WTC11 (cell line): ENCODE results near the gene CRIP1. TPM values are rescaled to one million over a fixed set of nuclear protein-coding genes. Genes with fewer than 3 reads are reported as not detected.

ENCODE experiments used
- ATF6 ChIP-seq: sonication (generic); formaldehyde crosslinking; IDR thresholded peaks from 2 replicates; pipeline ENCODE4 v1.8.1; 2023; ENCODE audit warnings: mild to moderate bottlenecking, missing genetic modification reagents
- CREB1 ChIP-seq: sonication (generic); formaldehyde crosslinking; IDR thresholded peaks from 2 replicates; pipeline ENCODE4 v1.8.0; 2023; ENCODE audit warnings: mild to moderate bottlenecking, missing genetic modification reagents
- CREM ChIP-seq: sonication (generic); formaldehyde crosslinking; IDR thresholded peaks from 2 replicates; pipeline ENCODE4 v1.8.1; 2022; ENCODE audit warnings: mild to moderate bottlenecking, missing genetic modification reagents, moderate library complexity
- ESRRA ChIP-seq: sonication (generic); formaldehyde crosslinking; IDR thresholded peaks from 2 replicates; pipeline ENCODE4 v1.8.1; 2022; ENCODE audit warnings: mild to moderate bottlenecking, missing genetic modification reagents, borderline replicate concordance
- FOXJ3 ChIP-seq: sonication (generic); formaldehyde crosslinking; IDR thresholded peaks from 2 replicates; pipeline ENCODE4 v1.9.0; 2021; ENCODE audit warnings: missing genetic modification reagents, mild to moderate bottlenecking, borderline replicate concordance
- FOXK1 ChIP-seq: sonication (generic); formaldehyde crosslinking; IDR thresholded peaks from 2 replicates; pipeline ENCODE4 v1.8.0; 2022; ENCODE audit warnings: mild to moderate bottlenecking, moderate library complexity, missing genetic modification reagents
- HMGA2 ChIP-seq: fragments of 250-450 bp; sonication (Bioruptor Pico); IDR thresholded peaks from 2 replicates; pipeline ENCODE4 v1.4.0; 2021; ENCODE audit warnings: mild to moderate bottlenecking, moderate library complexity
- JUN ChIP-seq: sonication (generic); formaldehyde crosslinking; IDR thresholded peaks from 2 replicates; pipeline ENCODE4 v1.8.0; 2023; ENCODE audit warnings: mild to moderate bottlenecking, missing genetic modification reagents
- KAT7 ChIP-seq: sonication (generic); formaldehyde crosslinking; IDR thresholded peaks from 2 replicates; pipeline ENCODE4 v1.8.1; 2023; ENCODE audit warnings: missing genetic modification reagents, mild to moderate bottlenecking, borderline replicate concordance
- MAX ChIP-seq: sonication (generic); formaldehyde crosslinking; IDR thresholded peaks from 2 replicates; pipeline ENCODE4 v1.8.0; 2022; ENCODE audit warnings: mild to moderate bottlenecking, missing genetic modification reagents
- MLX ChIP-seq: sonication (generic); formaldehyde crosslinking; IDR thresholded peaks from 2 replicates; pipeline ENCODE4 v1.8.1; 2023; ENCODE audit warnings: mild to moderate bottlenecking, missing genetic modification reagents, moderate library complexity
- MXD4 ChIP-seq: fragments of 250-450 bp; sonication (Bioruptor Pico); IDR thresholded peaks from 2 replicates; pipeline ENCODE4 v1.8.0; 2021; ENCODE audit warnings: mild to moderate bottlenecking, moderate library complexity, borderline replicate concordance
- NFATC4 ChIP-seq: fragments of 250-450 bp; sonication (Bioruptor Pico); IDR thresholded peaks from 2 replicates; pipeline ENCODE4 v1.9.0; 2021; ENCODE audit warnings: mild to moderate bottlenecking
- NFYB ChIP-seq: sonication (generic); formaldehyde crosslinking; conservative IDR thresholded peaks from 2 replicates; pipeline ENCODE4 v1.8.0; 2022; ENCODE audit warnings: low read depth, missing genetic modification reagents
- NR1H2 ChIP-seq: sonication (generic); formaldehyde crosslinking; IDR thresholded peaks from 2 replicates; pipeline ENCODE4 v1.9.0; 2021; ENCODE audit warnings: mild to moderate bottlenecking, moderate library complexity, missing genetic modification reagents
- RELA ChIP-seq: sonication (generic); formaldehyde crosslinking; IDR thresholded peaks from 2 replicates; pipeline ENCODE4 v1.8.1; 2022; ENCODE audit warnings: missing genetic modification reagents, mild to moderate bottlenecking, borderline replicate concordance
- SOX15 ChIP-seq: fragments of 250-450 bp; sonication (Bioruptor Pico); IDR thresholded peaks from 2 replicates; pipeline ENCODE4 v1.9.0; 2021; ENCODE audit warnings: mild to moderate bottlenecking
- TCF7 ChIP-seq: sonication (generic); formaldehyde crosslinking; IDR thresholded peaks from 2 replicates; pipeline ENCODE4 v1.8.0; 2022; ENCODE audit warnings: mild to moderate bottlenecking, low read depth, missing genetic modification reagents, moderate library complexity
- TEAD1 ChIP-seq: sonication (generic); formaldehyde crosslinking; IDR thresholded peaks from 2 replicates; pipeline ENCODE4 v1.8.0; 2022; ENCODE audit warnings: mild to moderate bottlenecking, missing genetic modification reagents
- USF2 ChIP-seq: sonication (generic); formaldehyde crosslinking; IDR thresholded peaks from 2 replicates; pipeline ENCODE4 v1.8.1; 2023; ENCODE audit warnings: mild to moderate bottlenecking, missing genetic modification reagents, moderate library complexity
- ZNF121 ChIP-seq: sonication (generic); formaldehyde crosslinking; IDR thresholded peaks from 2 replicates; pipeline ENCODE4 v1.8.0; 2023; ENCODE audit warnings: missing genetic modification reagents
- ZNF317 ChIP-seq: sonication (generic); formaldehyde crosslinking; IDR thresholded peaks from 2 replicates; pipeline ENCODE4 v1.8.1; 2023; ENCODE audit warnings: low read depth, mild to moderate bottlenecking, moderate library complexity, missing genetic modification reagents, borderline replicate concordance
- ZNF396 ChIP-seq: fragments of 250-450 bp; sonication (Bioruptor Pico); IDR thresholded peaks from 2 replicates; pipeline ENCODE4 v1.8.0; 2021; ENCODE audit warnings: mild to moderate bottlenecking, moderate library complexity, borderline replicate concordance
- ZNF416 ChIP-seq: fragments of 250-450 bp; sonication (Bioruptor Pico); IDR thresholded peaks from 2 replicates; pipeline ENCODE4 v1.9.0; 2021; ENCODE audit warnings: mild to moderate bottlenecking, inconsistent platforms
- ZSCAN18 ChIP-seq: fragments of 250-450 bp; sonication (Bioruptor Pico); IDR thresholded peaks from 2 replicates; pipeline ENCODE4 v2.1.2; 2022; ENCODE audit warnings: mild to moderate bottlenecking, moderate library complexity
- total RNA-seq: library from RNA; stranded (reverse); gene quantifications from 3 replicates; pipeline ENCODE4 v1.2.3, GENCODE V29; 2021
- TF ChIP-seq, protein P1 (sequence below): fragments of 250-450 bp; sonication (Bioruptor Pico); IDR thresholded peaks from 2 replicates; pipeline ENCODE4 v1.9.0; 2021; ENCODE audit warnings: mild to moderate bottlenecking, borderline replicate concordance
- TF ChIP-seq, protein P2 (sequence below): sonication (generic); formaldehyde crosslinking; conservative IDR thresholded peaks from 2 replicates; pipeline ENCODE4 v1.8.1; 2023; ENCODE audit warnings: mild to moderate bottlenecking, low read depth, missing genetic modification reagents, moderate library complexity

The CRIP1 gene
- total RNA-seq, 1 experiment from 2014 or later: 9.0 TPM

DNA sequence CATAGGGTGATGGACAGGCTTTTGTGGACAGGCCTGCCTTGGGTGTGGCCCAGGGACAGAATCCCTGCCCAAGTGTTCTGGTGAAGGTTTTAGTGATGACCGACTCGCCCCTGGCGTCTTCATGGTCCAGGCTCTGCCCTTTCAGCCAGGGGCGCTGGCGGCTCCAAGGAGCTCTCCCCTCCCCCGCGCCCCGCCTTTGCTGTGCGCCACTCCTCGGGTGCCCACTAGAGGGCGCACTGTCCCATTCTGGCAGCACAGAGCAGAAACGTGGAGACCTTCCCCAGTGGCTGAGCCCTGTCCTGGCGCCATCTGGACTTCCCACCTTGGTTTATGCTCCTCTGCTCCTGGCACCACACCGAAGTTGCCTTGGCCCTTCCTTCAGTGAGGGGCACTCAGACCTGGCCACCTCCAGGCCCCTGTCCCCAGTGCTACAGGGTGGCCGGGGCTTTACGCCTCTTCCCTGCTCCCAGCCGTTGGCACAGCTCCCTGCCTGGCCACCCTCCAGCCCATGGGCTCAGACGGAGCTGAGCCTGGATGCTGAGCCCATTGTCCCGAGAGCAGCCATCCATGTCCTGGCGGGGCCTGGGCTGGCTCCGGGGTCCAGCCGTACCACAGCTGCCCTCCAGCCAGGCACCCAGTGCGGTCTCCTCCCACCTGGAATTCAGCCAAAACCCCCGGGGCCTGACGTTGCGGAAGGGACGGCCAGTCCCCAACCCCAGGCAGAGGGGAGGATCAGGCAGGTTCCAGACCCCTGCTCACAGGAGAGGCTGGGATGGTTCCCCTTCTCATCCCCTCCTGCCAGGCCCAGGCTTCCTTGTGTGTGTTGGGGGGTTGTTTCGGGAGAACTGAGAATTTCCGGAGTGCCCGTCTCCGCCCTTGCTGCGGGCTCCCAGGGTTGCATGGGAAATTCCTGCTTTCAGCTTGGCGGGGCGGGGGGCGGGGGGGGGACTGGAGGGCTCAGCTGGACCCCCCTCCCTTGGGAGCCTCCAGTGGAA is 5.6 kb upstream of the CRIP1 start (continued):
- TF ChIP-seq ESRRA (CRISPR knock-in tag) (no peak), USF2 (CRISPR knock-in tag) (no peak), CREB1 (CRISPR knock-in tag) (no peak), ATF6 (CRISPR knock-in tag) (no peak), TCF7 (no peak), NFATC4 (CRISPR knock-in tag) (no peak), TEAD1 (CRISPR knock-in tag) (0 out of 2 replicates have a peak, but pooled peaks have one; percentile 58), JUN (CRISPR knock-in tag) (no peak), ZNF396 (no peak), FOXK1 (CRISPR knock-in tag) (peak; percentile 55; the same call in 1 of the 2 replicates), MXD4 (CRISPR knock-in tag) (no peak), NFYB (no peak), ZNF416 (no peak), RELA (no peak), CREM (CRISPR knock-in tag) (0 out of 2 replicates have a peak, but pooled peaks have one; percentile 16), FOXJ3 (CRISPR knock-in tag) (no peak), KAT7 (CRISPR knock-in tag) (no peak), ZSCAN18 (CRISPR knock-in tag) (no peak), ZNF121 (no peak), HMGA2 (CRISPR knock-in tag) (no peak), MAX (CRISPR knock-in tag) (peak; percentile 81; the same call in 1 of the 2 replicates), SOX15 (CRISPR knock-in tag) (no peak), ZNF317 (no peak), NR1H2 (CRISPR knock-in tag) (no peak), MLX (CRISPR knock-in tag) (no peak)
- TF ChIP-seq, protein P1, sequence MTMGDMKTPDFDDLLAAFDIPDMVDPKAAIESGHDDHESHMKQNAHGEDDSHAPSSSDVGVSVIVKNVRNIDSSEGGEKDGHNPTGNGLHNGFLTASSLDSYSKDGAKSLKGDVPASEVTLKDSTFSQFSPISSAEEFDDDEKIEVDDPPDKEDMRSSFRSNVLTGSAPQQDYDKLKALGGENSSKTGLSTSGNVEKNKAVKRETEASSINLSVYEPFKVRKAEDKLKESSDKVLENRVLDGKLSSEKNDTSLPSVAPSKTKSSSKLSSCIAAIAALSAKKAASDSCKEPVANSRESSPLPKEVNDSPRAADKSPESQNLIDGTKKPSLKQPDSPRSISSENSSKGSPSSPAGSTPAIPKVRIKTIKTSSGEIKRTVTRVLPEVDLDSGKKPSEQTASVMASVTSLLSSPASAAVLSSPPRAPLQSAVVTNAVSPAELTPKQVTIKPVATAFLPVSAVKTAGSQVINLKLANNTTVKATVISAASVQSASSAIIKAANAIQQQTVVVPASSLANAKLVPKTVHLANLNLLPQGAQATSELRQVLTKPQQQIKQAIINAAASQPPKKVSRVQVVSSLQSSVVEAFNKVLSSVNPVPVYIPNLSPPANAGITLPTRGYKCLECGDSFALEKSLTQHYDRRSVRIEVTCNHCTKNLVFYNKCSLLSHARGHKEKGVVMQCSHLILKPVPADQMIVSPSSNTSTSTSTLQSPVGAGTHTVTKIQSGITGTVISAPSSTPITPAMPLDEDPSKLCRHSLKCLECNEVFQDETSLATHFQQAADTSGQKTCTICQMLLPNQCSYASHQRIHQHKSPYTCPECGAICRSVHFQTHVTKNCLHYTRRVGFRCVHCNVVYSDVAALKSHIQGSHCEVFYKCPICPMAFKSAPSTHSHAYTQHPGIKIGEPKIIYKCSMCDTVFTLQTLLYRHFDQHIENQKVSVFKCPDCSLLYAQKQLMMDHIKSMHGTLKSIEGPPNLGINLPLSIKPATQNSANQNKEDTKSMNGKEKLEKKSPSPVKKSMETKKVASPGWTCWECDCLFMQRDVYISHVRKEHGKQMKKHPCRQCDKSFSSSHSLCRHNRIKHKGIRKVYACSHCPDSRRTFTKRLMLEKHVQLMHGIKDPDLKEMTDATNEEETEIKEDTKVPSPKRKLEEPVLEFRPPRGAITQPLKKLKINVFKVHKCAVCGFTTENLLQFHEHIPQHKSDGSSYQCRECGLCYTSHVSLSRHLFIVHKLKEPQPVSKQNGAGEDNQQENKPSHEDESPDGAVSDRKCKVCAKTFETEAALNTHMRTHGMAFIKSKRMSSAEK (CRISPR knock-in tag): no peak
- TF ChIP-seq, protein P2, sequence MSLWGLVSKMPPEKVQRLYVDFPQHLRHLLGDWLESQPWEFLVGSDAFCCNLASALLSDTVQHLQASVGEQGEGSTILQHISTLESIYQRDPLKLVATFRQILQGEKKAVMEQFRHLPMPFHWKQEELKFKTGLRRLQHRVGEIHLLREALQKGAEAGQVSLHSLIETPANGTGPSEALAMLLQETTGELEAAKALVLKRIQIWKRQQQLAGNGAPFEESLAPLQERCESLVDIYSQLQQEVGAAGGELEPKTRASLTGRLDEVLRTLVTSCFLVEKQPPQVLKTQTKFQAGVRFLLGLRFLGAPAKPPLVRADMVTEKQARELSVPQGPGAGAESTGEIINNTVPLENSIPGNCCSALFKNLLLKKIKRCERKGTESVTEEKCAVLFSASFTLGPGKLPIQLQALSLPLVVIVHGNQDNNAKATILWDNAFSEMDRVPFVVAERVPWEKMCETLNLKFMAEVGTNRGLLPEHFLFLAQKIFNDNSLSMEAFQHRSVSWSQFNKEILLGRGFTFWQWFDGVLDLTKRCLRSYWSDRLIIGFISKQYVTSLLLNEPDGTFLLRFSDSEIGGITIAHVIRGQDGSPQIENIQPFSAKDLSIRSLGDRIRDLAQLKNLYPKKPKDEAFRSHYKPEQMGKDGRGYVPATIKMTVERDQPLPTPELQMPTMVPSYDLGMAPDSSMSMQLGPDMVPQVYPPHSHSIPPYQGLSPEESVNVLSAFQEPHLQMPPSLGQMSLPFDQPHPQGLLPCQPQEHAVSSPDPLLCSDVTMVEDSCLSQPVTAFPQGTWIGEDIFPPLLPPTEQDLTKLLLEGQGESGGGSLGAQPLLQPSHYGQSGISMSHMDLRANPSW: no peak
